Activated naive CD8-positive, alpha-beta T cell treated with anti-CD3 and anti-CD28 coated beads, Interleukin-2, amount 50 U/mL, for 16 hours (primary cell): ENCODE measurements around the gene TCOF1.

ENCODE experiments used
- DNase-seq: peaks from one replicate; pipeline ENCODE4 v3.0.0-alpha.2; 2020; ENCODE audit warnings: low read depth, low spot score

Gene TCOF1

GRCh38 chr5:150325426-150325825, 32.1 kb upstream of the TCOF1 start:
- DNase-seq: no peak

- no peak for DNase-seq
Measured at GRCh38 chr5:150326707-150327106, 30.8 kb upstream of the TCOF1 start.

- DNase-seq: no peak
Measured at GRCh38 chr5:150327139-150327538, 30.4 kb upstream of the TCOF1 start.

GRCh38 chr5:150328515-150328914, 29.0 kb upstream of the TCOF1 start:
- DNase-seq: no peak

DNA sequence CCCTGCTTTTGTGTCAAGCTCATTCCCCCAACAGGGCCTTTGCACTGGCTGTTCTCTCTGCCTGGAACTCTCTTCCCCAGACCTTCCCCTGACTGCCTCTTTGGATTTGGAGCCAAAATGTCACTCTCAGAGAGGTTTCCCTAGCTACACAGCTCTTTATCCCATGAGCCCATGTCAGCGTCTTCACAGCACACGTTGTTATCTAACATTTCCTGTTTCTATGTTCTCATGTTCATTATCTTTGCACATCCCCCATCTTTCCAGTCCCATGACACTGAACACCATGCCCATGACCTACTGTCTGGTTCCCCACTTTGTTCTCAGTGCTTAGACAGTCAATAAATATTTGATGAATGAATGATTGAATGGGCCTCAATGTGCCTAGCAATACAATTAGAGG, 28.5 kb upstream of the TCOF1 start:
- no peak for DNase-seq

GRCh38 chr5:150329881-150330876, 27.3 kb upstream of the TCOF1 start:
- DNase-seq: no peak

GRCh38 chr5:150333400-150333799, 24.1 kb upstream of the TCOF1 start:
- no peak for DNase-seq

GRCh38 chr5:150335778-150336177, 21.7 kb upstream of the TCOF1 start:
- DNase-seq: no peak

DNA sequence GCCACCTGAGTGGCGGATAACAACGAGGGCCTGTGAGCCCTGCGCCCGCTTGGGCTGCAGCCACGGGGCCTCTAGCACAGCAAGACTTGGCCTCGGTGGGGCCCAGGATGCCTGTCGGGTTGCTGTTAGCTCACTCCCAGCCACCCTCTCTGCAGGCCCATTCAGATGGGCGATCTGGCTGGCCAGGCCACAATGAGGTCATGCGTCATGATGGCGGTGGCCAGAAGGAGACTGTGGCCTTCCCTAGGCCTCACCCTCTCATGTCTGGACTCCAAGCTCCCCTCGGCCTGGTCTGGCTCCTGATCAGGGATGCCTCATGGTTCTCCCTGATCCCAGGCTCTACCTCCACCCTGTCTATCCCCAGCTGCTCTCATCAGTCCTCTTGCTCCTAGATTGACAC, 19.0 kb upstream of the TCOF1 start:
- no peak for DNase-seq

DNA sequence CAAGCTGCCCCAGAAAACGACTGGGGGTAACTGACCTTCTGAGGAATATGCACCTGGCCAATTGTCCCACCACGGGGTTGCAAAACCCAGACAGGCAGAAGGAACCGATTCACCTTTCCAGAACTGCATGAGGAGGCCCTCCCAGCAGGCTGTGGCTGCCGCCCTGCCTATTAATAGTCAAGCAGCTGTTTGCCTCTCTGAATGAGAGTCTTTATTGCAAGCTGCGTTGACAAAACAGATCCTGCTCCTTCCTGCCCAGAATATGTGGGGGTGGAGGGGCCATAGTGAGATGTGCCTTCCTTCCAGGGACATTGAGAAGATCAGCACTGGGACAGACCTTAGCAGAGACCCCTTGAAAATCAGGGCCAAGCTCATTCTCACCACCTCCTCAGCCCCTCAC, 18.3 kb upstream of the TCOF1 start:
- DNase-seq: no peak

DNA sequence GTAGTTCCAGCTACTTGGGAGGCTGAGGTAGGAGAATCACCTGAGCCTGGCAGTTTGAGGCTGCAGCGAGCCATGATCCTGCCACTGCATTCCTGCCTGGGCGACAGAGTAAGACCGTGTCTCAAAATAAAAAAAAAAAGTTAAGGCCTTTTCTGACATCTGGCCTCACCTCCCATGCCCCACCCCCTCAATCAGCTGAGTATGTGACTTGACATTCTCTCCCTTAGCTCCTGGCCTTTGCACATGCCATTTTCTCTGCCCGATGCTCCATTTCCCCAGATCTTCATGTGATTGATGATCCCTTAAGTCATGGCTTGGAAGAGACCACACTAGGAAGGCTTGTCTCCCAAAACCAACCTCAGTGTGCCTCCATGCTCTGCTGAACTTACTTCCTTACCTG, 17.7 kb upstream of the TCOF1 start:
- DNase-seq: no peak

DNA sequence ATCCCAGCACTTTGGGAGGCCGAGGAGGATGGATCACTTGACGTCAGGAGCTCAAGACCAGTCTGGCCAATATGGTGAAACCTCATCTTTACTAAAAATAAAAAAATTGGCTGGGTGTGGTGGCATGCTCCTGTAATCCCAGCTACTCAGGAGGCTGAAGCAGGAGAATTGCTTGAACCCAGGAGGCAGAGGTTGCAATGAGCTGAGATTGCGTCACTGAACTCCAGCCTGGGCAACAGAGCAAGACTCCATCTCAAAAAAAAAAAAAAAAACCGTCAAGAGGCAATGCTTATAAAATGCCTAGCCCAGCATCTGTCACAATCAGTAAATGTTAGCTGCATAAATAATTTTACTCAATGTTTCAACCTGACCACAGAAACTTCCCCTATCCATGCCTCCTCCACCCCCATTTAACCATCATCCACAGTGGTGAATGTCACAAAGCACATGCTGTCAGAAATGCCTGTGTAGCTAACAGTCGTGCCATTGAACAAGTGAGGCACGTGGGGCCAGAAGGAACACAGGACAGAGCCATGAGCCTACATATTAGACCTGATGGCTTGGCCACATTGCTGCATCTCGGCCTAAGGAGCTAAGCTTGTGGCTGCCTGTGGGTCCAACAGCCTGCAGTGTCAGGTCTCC, 16.8 kb upstream of the TCOF1 start:
- no peak for DNase-seq

DNA sequence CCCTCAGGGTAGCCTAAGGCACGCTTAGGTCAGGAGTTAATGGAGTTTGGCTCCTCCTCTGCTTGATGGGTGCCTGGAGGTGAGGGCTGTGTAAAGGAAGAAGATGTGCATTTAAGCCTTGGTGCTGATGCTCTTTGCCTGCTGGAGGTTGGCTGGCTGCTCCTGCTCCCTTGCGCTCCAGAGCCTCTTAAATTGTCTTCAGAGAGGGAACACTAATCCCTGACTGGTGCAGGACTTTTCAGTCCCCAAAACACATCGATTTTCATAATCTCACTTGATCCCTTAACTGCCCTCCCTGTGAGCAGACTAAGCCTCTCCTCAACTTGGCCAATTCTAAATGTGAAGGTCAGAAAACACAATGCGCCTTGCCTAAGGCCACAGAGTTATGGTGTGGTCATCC, 16.2 kb upstream of the TCOF1 start:
- no peak for DNase-seq

GRCh38 chr5:150341989-150342388, 15.5 kb upstream of the TCOF1 start:
- DNase-seq: no peak

DNA sequence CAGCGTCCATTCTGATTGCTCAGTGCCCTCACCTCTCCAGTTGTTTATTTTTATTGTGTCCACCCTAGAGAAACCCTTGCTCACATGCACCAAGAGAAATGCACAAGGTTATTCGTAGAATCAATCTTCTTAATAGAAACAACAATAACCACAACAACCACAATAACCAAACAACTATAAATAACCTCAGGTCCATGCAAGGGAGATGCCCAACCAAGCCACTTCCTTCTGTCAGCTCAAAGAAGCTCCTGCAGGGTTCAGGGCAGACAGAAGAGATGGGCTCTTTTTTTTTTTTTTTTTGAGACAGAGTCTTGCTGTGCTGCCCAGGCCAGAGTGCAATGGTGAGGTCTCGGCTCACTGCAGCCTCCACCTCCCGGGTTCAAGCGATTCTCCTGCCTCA, 14.9 kb upstream of the TCOF1 start:
- DNase-seq: no peak

DNA sequence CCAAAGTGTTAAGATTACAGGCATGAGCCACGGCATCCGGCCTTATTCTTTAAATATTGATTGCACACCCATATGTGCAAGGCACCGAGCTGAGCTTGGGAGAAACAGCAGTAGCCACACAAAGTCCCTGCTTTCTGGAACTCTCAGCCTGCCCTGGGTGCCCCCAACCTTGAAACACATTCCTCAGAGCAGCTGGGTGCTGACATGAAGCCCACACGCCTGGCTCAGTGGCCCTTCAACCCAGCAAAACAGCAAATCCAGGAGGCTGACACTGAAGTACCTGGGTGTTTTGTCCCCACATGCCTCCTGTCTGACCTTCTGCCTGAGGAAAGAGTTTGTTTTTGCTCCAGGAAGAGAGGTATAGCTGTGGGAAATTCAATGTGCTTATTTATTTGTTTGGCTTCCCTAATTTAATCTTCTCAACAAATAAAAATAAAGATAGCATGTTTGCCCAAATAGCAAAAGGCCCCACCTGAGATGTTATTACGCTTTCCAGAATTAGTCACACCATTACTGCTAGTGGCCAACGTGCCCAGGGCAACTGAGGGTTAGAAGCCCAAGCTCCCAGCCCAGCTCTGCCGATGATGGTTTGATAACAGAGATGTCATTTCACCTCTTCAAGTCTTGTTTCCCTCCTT, 13.4 kb upstream of the TCOF1 start:
- no peak for DNase-seq

DNA sequence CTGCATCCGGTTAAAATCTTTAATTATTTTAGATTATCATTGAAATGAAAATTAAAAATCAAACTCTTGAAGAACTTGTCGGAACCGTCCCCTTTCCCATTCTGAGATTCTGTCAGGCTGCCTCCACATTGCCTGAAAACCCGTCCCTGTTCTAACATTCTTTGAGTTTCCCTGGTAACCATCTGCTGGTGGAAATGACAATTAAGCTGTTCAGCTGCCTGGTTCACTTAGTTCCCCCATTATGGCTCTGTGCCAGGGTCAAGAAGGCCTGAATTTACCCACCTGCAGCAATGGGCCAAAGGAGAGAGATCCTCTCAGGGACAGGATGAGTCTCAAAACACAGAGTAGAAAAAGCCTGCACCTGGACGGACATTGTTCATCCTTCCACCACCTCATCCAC, 11.8 kb upstream of the TCOF1 start:
- no peak for DNase-seq

DNA sequence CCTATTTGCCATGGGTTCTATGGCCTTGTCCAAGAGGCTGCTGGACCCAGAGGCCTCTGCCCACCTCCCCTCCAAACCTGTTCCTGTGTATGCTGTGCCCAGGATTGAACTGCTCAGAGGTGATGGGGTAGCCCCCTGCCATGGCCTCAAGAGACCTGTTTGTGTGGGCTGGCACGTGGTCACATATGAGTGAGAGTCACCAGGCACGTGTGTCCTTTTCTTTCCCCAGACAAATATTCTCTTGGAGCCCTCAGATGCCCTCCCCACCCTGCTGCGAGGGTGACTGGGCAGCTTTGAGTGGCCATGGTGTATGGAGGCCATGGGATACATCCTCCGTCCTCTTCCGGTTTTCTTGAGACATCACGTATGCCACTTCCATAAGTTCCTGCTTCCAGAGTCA, 10.9 kb upstream of the TCOF1 start:
- no peak for DNase-seq

- DNase-seq: no peak
Measured at GRCh38 chr5:150347003-150347402, 10.5 kb upstream of the TCOF1 start.

DNA sequence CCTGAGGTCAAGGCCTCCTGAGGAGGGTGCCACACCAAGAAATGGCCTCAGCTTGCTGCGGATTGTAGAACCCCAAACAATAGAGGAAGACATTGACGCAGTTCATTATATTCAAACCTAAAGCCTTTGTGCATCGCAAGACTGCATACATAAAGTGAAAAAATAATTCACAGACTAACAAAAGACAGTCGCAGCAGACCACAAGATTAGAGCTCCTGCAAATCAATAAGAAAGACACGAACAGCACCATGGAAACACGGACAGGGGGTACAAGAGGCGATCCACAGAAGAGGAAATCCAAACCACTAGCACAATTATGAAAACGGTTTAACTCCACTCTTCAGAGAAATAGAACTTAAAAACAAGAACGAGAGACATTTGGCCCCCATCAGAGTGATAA, 10.0 kb upstream of the TCOF1 start:
- DNase-seq: no peak

DNA sequence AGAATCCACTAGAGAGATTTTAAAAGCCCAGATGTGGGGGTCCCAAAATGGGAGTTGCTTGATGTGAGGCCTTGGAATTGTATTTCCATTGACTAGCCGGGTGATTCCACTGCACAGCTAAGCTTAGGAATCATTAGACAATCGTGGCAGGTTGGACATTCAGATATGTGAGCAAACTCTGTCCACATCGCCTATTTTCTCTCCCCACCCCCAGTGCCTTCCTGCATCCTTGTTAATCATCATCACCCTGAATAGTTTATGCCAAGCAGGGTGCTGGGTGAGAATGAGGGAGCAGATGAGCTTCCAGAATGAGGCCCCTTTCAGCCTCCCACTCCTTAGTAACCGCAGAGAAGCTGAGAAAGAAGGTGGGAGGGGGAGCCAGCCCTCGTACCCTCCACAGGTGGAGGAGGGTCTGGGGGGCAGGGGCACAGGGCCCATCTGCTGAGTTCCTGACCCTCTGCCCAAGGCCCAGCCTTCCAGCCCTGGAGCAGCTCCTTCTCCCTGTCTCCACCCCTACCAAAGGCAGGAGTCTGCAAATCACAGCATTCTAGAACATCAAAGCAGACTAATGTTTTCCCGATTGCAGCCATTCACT, 7.7 kb upstream of the TCOF1 start:
- DNase-seq: no peak
